Measurements from ENCODE around the gene ZYG11B.
"Not testable (repeated sequence)": the region's sequence is repeated elsewhere in the genome, so short reads cannot be mapped to it uniquely, and the experiment has no call there.

ZYG11B gene

GRCh38 chr1:52842643-52843310, 116.5 kb downstream of the ZYG11B start, which contains the start of gene ZYG11A:
TSS of gene ZYG11A (plus strand) at chr1:52842760. CDS start at chr1:52842884, 124 bp downstream.
- in situ Hi-C loops (cut with MboI; ENCODE audit: low sequenced_read_pairs) = no loop called here

- in situ Hi-C loops (cut with MboI; ENCODE audit: low sequenced_read_pairs) = not testable (repeated sequence)
These were observed 118.9 kb downstream of the ZYG11B start for GRCh38 chr1:52845119-52845518.

GRCh38 chr1:52848423-52848822, 122.2 kb downstream of the ZYG11B start:
- in situ Hi-C loops (cut with MboI; ENCODE audit: low sequenced_read_pairs) = no loop called here

GRCh38 chr1:52850951-52851350, 124.7 kb downstream of the ZYG11B start:
- in situ Hi-C loops (cut with MboI; ENCODE audit: low sequenced_read_pairs) = no loop called here

- in situ Hi-C loops (cut with MboI; ENCODE audit: low sequenced_read_pairs) = no loop called here
These were observed 126.6 kb downstream of the ZYG11B start for GRCh38 chr1:52852854-52853253.

- in situ Hi-C loops (cut with MboI; ENCODE audit: low sequenced_read_pairs) = no loop called here
These were observed 129.3 kb downstream of the ZYG11B start for GRCh38 chr1:52855584-52855983.

GRCh38 chr1:52856026-52856425, 129.8 kb downstream of the ZYG11B start:
- in situ Hi-C loops (cut with MboI; ENCODE audit: low sequenced_read_pairs) = no loop called here

- in situ Hi-C loops (cut with MboI; ENCODE audit: low sequenced_read_pairs) = no loop called here
These were observed 131.2 kb downstream of the ZYG11B start for GRCh38 chr1:52857443-52857842.

GRCh38 chr1:52862666-52863458, 136.6 kb downstream of the ZYG11B start:
- in situ Hi-C loops (cut with MboI; ENCODE audit: low sequenced_read_pairs) = no loop called here

- in situ Hi-C loops (cut with MboI; ENCODE audit: low sequenced_read_pairs) = no loop called here
These were observed 141.0 kb downstream of the ZYG11B start for GRCh38 chr1:52867087-52867863.

- in situ Hi-C loops (cut with MboI; ENCODE audit: low sequenced_read_pairs) = not testable (repeated sequence)
These were observed 143.5 kb downstream of the ZYG11B start for GRCh38 chr1:52869727-52870126.

GRCh38 chr1:52876843-52877242, 150.6 kb downstream of the ZYG11B start:
- in situ Hi-C loops (cut with MboI; ENCODE audit: low sequenced_read_pairs) = no loop called here
